Mesenchymal stem cell (in vitro differentiated cells and primary cell): ENCODE results near the gene LECT2.

Experiments
- DNase-seq: peaks from one replicate; pipeline ENCODE4 v3.0.0-alpha.2; 2013
- H2AFZ ChIP-seq: one replicate; pipeline ENCODE4 v1.6.1; 2013; ENCODE audit warnings: low read depth, mild to moderate bottlenecking, control low read depth, inconsistent platforms, low read length, moderate library complexity
- H2AK5ac ChIP-seq: 2 replicates; pipeline ENCODE4 v1.6.1; 2013; ENCODE audit warnings: low read length, moderate library complexity, mild to moderate bottlenecking, inconsistent platforms; ENCODE audit not compliant: severe bottlenecking
- H2BK120ac ChIP-seq: one replicate; pipeline ENCODE4 v1.6.1; 2013; ENCODE audit warnings: low read depth, mild to moderate bottlenecking, inconsistent platforms, low read length, moderate library complexity
- H2BK12ac ChIP-seq, 2 experiments: one replicate each; pipeline ENCODE4 v1.6.1; 2013; ENCODE audit warnings: inconsistent platforms in 2 of 2, low read length in 2 of 2, mild to moderate bottlenecking in 2 of 2, moderate library complexity in 2 of 2, control low read depth in 1 of 2
- H2BK15ac ChIP-seq: one replicate; pipeline ENCODE4 v1.6.1; 2013; ENCODE audit warnings: mild to moderate bottlenecking, low read depth, inconsistent platforms; ENCODE audit not compliant: poor library complexity, severe bottlenecking
- H2BK5ac ChIP-seq: 2 replicates; pipeline ENCODE4 v1.6.1; 2013; ENCODE audit warnings: low read depth, mild to moderate bottlenecking, low read length, control low read depth, inconsistent platforms; ENCODE audit not compliant: poor library complexity, severe bottlenecking
- H3K14ac ChIP-seq, 2 experiments: one replicate each; pipeline ENCODE4 v1.6.1; 2013; ENCODE audit warnings: inconsistent platforms in 2 of 2, low read length in 2 of 2, control low read depth in 1 of 2, mild to moderate bottlenecking in 1 of 2, moderate library complexity in 1 of 2
- H3K18ac ChIP-seq, 2 experiments: one replicate each; pipeline ENCODE4 v1.6.1; 2013; ENCODE audit warnings: inconsistent platforms in 2 of 2, low read length in 2 of 2, control low read depth in 1 of 2, low read depth in 1 of 2, mild to moderate bottlenecking in 1 of 2
- H3K23ac ChIP-seq, 2 experiments: one replicate each; pipeline ENCODE4 v1.6.1; 2013; ENCODE audit warnings: inconsistent platforms in 2 of 2, low read length in 2 of 2, mild to moderate bottlenecking in 2 of 2, moderate library complexity in 2 of 2, control low read depth in 1 of 2
- H3K27ac ChIP-seq: 2 replicates; pipeline ENCODE4 v1.5.1; 2013; ENCODE audit warnings: mild to moderate bottlenecking, moderate library complexity, low read length, control low read depth, inconsistent platforms; ENCODE audit not compliant: poor library complexity, severe bottlenecking
- H3K27me3 ChIP-seq, 2 experiments: 2 replicates each; pipeline versions ENCODE4 v1.6.1 to v1.7.0; 2013; ENCODE audit warnings: low read length in 2 of 2, mild to moderate bottlenecking in 2 of 2, moderate library complexity in 2 of 2, control low read depth in 1 of 2, inconsistent platforms in 1 of 2; ENCODE audit not compliant: control insufficient read depth in 1 of 2, insufficient read depth in 1 of 2
- H3K36me3 ChIP-seq, 2 experiments: 2 replicates each; pipeline versions ENCODE4 v1.6.1 to v1.7.0; 2013; ENCODE audit warnings: low read length in 2 of 2, control low read depth in 1 of 2, inconsistent platforms in 1 of 2, low read depth in 1 of 2, mild to moderate bottlenecking in 1 of 2; ENCODE audit not compliant: insufficient read depth in 2 of 2, control insufficient read depth in 1 of 2
- H3K4ac ChIP-seq, 2 experiments: one replicate each; pipeline ENCODE4 v1.6.1; 2013; ENCODE audit warnings: inconsistent platforms in 2 of 2, low read length in 2 of 2, mild to moderate bottlenecking in 2 of 2, moderate library complexity in 2 of 2, control low read depth in 1 of 2, low read depth in 1 of 2
- H3K4me1 ChIP-seq: 2 replicates; pipeline ENCODE4 v1.6.1; 2013; ENCODE audit warnings: low read depth, low read length, control low read depth; ENCODE audit not compliant: control insufficient read depth, insufficient read depth
- H3K4me2 ChIP-seq: 2 replicates; pipeline ENCODE4 v1.6.1; 2013; ENCODE audit warnings: low read length, mild to moderate bottlenecking, inconsistent platforms; ENCODE audit not compliant: poor library complexity, severe bottlenecking
- H3K4me3 ChIP-seq, 2 experiments: 2 replicates each; pipeline versions ENCODE4 v1.5.1 to v1.7.0; 2013; ENCODE audit warnings: low read length in 2 of 2, mild to moderate bottlenecking in 2 of 2, control low read depth in 1 of 2, low read depth in 1 of 2; ENCODE audit not compliant: insufficient read depth in 1 of 2
- H3K79me1 ChIP-seq: replicated peaks from 2 replicates; pipeline ENCODE4 v1.6.1; 2013; ENCODE audit warnings: mild to moderate bottlenecking, control low read depth, low read length, inconsistent platforms; ENCODE audit not compliant: poor library complexity, severe bottlenecking
- H3K9ac ChIP-seq: 2 replicates; pipeline ENCODE4 v1.7.0; 2013; ENCODE audit warnings: mild to moderate bottlenecking, low read length, moderate library complexity
- H3K9me3 ChIP-seq: 2 replicates; pipeline ENCODE4 v1.7.0; 2013; ENCODE audit warnings: mild to moderate bottlenecking, low read length; ENCODE audit not compliant: control insufficient read depth
- H4K8ac ChIP-seq: one replicate; pipeline ENCODE4 v1.6.1; 2013; ENCODE audit warnings: inconsistent platforms, mild to moderate bottlenecking, low read length, moderate library complexity
- H4K91ac ChIP-seq: one replicate; pipeline ENCODE4 v1.6.1; 2013; ENCODE audit warnings: mild to moderate bottlenecking, low read length, inconsistent platforms
- WGBS: methylation state at CpG from one replicate; pipeline ENCODE4 v1.1.7; 2013; ENCODE audit warnings: mixed read lengths; 5-methylcytosine and 5-hydroxymethylcytosine counted together

LECT2 gene

GRCh38 chr5:135971701-135972100 is 16.9 kb upstream of the LECT2 start:
- Histone ChIP-seq H3K9ac (no peak overlapping the region), H3K27me3 (no peaks in the 10 kb centered on the region), H2BK5ac (no peak overlapping the region), H3K36me3 (no peaks in the 10 kb centered on the region), H2AK5ac (no peak overlapping the region), H3K4ac (no peak overlapping the region), H2BK15ac (no peak overlapping the region), H2AFZ (no peak overlapping the region), H3K14ac (no peak overlapping the region), H3K79me1 (no peaks in the 10 kb centered on the region), H2BK120ac (no peak overlapping the region), H3K27ac (no peak overlapping the region), H3K18ac (no peak overlapping the region), H2BK12ac (no peak overlapping the region), H3K4me2 (no peak overlapping the region), H3K9me3 (peaks cover 9% of the 10 kb centered on the region), H4K8ac (no peak overlapping the region), H3K4me1 (no peaks in the 10 kb centered on the region), H4K91ac (no peak overlapping the region), H3K4me3 (no peak overlapping the region), H3K23ac (no peak overlapping the region)
- DNase-seq, result no peak
- 60% methylated on average over 1 of the region's 1 CpG for WGBS

- Histone ChIP-seq H3K18ac (no peak overlapping the region), H3K4ac (no peak overlapping the region), H3K9me3 (peaks cover 9% of the 10 kb centered on the region), H3K27me3 (no peaks in the 10 kb centered on the region), H2AFZ (no peak overlapping the region), H2BK12ac (no peak overlapping the region), H4K91ac (no peak overlapping the region), H2AK5ac (no peak overlapping the region), H3K14ac (no peak overlapping the region), H3K36me3 (no peaks in the 10 kb centered on the region), H3K9ac (no peak overlapping the region), H3K23ac (no peak overlapping the region), H3K4me2 (no peak overlapping the region), H3K79me1 (no peaks in the 10 kb centered on the region), H2BK120ac (no peak overlapping the region), H3K4me3 (no peak overlapping the region), H4K8ac (no peak overlapping the region), H3K4me1 (no peaks in the 10 kb centered on the region), H2BK5ac (no peak overlapping the region), H2BK15ac (no peak overlapping the region), H3K27ac (no peak overlapping the region)
- 75% methylated on average over 3 of the region's 3 CpGs for WGBS
- no peak for DNase-seq
Measured at GRCh38 chr5:135966790-135967189, 12.0 kb upstream of the LECT2 start.

GRCh38 chr5:135966165-135966564 is 11.4 kb upstream of the LECT2 start:
- no peak overlapping the region for H2BK120ac ChIP-seq
- no peak overlapping the region for H3K4me3 ChIP-seq

GRCh38 chr5:135965504-135965903 is 10.7 kb upstream of the LECT2 start:
- 97% methylated on average over 3 of the region's 3 CpGs for WGBS
- H2BK5ac ChIP-seq, result no peak overlapping the region
- no peak overlapping the region for H3K23ac ChIP-seq
- no peak for DNase-seq
- no peak overlapping the region for H3K18ac ChIP-seq
- H2AFZ ChIP-seq, result no peak overlapping the region
- no peak overlapping the region for H3K27ac ChIP-seq
- H3K27me3 ChIP-seq, result no peaks in the 10 kb centered on the region
- H2BK12ac ChIP-seq, result no peak overlapping the region
- H4K8ac ChIP-seq, result no peak overlapping the region
- no peaks in the 10 kb centered on the region for H3K36me3 ChIP-seq
- no peak overlapping the region for H2AK5ac ChIP-seq
- no peak overlapping the region for H3K14ac ChIP-seq
- H3K4ac ChIP-seq, result no peak overlapping the region
- no peak overlapping the region for H3K4me3 ChIP-seq
- H3K79me1 ChIP-seq, result no peaks in the 10 kb centered on the region
- no peak overlapping the region for H3K4me2 ChIP-seq
- no peak overlapping the region for H3K9ac ChIP-seq
- H3K9me3 ChIP-seq, result peaks cover 3% of the 10 kb centered on the region
- H4K91ac ChIP-seq, result no peak overlapping the region
- H3K4me1 ChIP-seq, result no peaks in the 10 kb centered on the region
- H2BK120ac ChIP-seq, result no peak overlapping the region
- H2BK15ac ChIP-seq, result no peak overlapping the region

More at GRCh38 chr5:135966165-135966564, 11.4 kb upstream of the LECT2 start:
- 97% methylated on average over 3 of the region's 4 CpGs for WGBS
- Histone ChIP-seq H3K27ac (no peak overlapping the region), H2AFZ (no peak overlapping the region), H3K23ac (no peak overlapping the region), H3K9ac (no peak overlapping the region), H3K9me3 (peaks cover 9% of the 10 kb centered on the region), H2BK5ac (no peak overlapping the region), H3K18ac (no peak overlapping the region), H3K79me1 (no peaks in the 10 kb centered on the region), H3K4me2 (no peak overlapping the region), H3K27me3 (no peaks in the 10 kb centered on the region), H3K14ac (no peak overlapping the region), H4K8ac (no peak overlapping the region), H2BK15ac (no peak overlapping the region), H3K4ac (no peak overlapping the region), H3K4me1 (no peaks in the 10 kb centered on the region), H4K91ac (no peak overlapping the region), H2BK12ac (no peak overlapping the region), H3K36me3 (no peaks in the 10 kb centered on the region), H2AK5ac (no peak overlapping the region)
- DNase-seq, result no peak
